Measurements from ENCODE around the gene PDE9A.

Gene PDE9A

GRCh38 chr21:42680429-42680828 lies 27.0 kb downstream of the PDE9A start:
- no peak overlapping the region for H3K4me3 ChIP-seq (replicated peaks; ENCODE audit: low read depth, low read length)
- DNase-seq (ENCODE audit: extremely low read depth, insufficient read length), result no peak
- no peaks in the 10 kb centered on the region; the same call in 1 of the 2 replicates for H3K27me3 ChIP-seq (replicated peaks; ENCODE audit: control insufficient read depth, insufficient read depth, low read length)
- no peaks in the 10 kb centered on the region for H3K36me3 ChIP-seq (ENCODE audit: control insufficient read depth, insufficient read depth, low read length)
- TF ChIP-seq, protein P1, sequence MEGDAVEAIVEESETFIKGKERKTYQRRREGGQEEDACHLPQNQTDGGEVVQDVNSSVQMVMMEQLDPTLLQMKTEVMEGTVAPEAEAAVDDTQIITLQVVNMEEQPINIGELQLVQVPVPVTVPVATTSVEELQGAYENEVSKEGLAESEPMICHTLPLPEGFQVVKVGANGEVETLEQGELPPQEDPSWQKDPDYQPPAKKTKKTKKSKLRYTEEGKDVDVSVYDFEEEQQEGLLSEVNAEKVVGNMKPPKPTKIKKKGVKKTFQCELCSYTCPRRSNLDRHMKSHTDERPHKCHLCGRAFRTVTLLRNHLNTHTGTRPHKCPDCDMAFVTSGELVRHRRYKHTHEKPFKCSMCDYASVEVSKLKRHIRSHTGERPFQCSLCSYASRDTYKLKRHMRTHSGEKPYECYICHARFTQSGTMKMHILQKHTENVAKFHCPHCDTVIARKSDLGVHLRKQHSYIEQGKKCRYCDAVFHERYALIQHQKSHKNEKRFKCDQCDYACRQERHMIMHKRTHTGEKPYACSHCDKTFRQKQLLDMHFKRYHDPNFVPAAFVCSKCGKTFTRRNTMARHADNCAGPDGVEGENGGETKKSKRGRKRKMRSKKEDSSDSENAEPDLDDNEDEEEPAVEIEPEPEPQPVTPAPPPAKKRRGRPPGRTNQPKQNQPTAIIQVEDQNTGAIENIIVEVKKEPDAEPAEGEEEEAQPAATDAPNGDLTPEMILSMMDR (IDR thresholded peaks at IDR 0.05; ENCODE audit: insufficient read depth, low read length, poor library complexity, severe bottlenecking), result no peak

- no peak overlapping the region for H3K4me3 ChIP-seq (replicated peaks; ENCODE audit: low read depth, low read length)
- DNase-seq (ENCODE audit: extremely low read depth, insufficient read length), result no peak
- no peaks in the 10 kb centered on the region for H3K36me3 ChIP-seq (ENCODE audit: control insufficient read depth, insufficient read depth, low read length)
- TF ChIP-seq, protein P1 (IDR thresholded peaks at IDR 0.05; ENCODE audit: insufficient read depth, low read length, poor library complexity, severe bottlenecking), result no peak
- no peaks in the 10 kb centered on the region; the same call in 1 of the 2 replicates for H3K27me3 ChIP-seq (replicated peaks; ENCODE audit: control insufficient read depth, insufficient read depth, low read length)
Measured at GRCh38 chr21:42681296-42682206, 28.1 kb downstream of the PDE9A start.

DNA sequence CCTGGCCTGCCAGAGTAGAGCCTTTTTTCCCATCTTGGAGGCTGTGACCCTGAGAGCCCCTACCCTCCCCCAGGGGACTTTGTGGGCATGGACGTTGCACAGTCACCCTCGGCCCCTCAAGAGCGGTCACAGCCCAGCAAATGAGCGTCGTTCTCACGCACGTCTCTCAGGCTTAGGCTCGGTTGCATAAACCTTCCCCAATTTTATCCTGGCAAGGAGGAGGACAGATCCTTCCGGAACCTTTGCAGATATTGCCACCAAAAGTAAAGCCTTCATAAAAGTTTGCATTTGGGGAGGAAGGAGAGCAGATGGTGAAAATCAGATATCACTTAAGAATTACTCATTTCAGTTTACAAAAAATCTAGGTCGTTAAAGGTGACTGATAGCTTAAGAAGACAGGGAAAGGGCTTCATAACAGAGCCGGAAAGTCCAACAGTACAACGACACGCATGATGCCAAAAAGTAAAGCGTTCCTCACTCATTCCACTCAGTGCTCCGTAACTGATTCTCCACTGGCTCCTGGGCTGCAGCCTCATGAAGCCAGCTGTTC lies 29.3 kb downstream of the PDE9A start:
- Histone ChIP-seq H3K36me3 (ENCODE audit: control insufficient read depth, insufficient read depth, low read length) (no peaks in the 10 kb centered on the region), H3K4me3 (replicated peaks; ENCODE audit: low read depth, low read length) (no peak overlapping the region), H3K27me3 (replicated peaks; ENCODE audit: control insufficient read depth, insufficient read depth, low read length) (no peaks in the 10 kb centered on the region)
- TF ChIP-seq, protein P1 (IDR thresholded peaks at IDR 0.05; ENCODE audit: insufficient read depth, low read length, poor library complexity, severe bottlenecking), result no peak
- DNase-seq (ENCODE audit: extremely low read depth, insufficient read length), result no peak

GRCh38 chr21:42683371-42684108 lies 30.1 kb downstream of the PDE9A start:
- TF ChIP-seq, protein P1 (IDR thresholded peaks at IDR 0.05; ENCODE audit: insufficient read depth, low read length, poor library complexity, severe bottlenecking), result no peak
- no peak for DNase-seq (ENCODE audit: extremely low read depth, insufficient read length)
- no peak overlapping the region for H3K4me3 ChIP-seq (replicated peaks; ENCODE audit: low read depth, low read length)
- H3K27me3 ChIP-seq (replicated peaks; ENCODE audit: control insufficient read depth, insufficient read depth, low read length), result no peaks in the 10 kb centered on the region
- H3K36me3 ChIP-seq (ENCODE audit: control insufficient read depth, insufficient read depth, low read length), result no peaks in the 10 kb centered on the region

- Histone ChIP-seq H3K4me3 (replicated peaks; ENCODE audit: low read depth, low read length) (no peak overlapping the region), H3K27me3 (replicated peaks; ENCODE audit: control insufficient read depth, insufficient read depth, low read length) (no peaks in the 10 kb centered on the region), H3K36me3 (ENCODE audit: control insufficient read depth, insufficient read depth, low read length) (no peaks in the 10 kb centered on the region)
- TF ChIP-seq, protein P1 (IDR thresholded peaks at IDR 0.05; ENCODE audit: insufficient read depth, low read length, poor library complexity, severe bottlenecking), result no peak
- no peak for DNase-seq (ENCODE audit: extremely low read depth, insufficient read length)
Measured at GRCh38 chr21:42684109-42684916, 30.9 kb downstream of the PDE9A start.
